ENCODE data around the gene LSM14B.

GRCh38 chr20:62120990-62121775 lies 1.1 kb upstream of the LSM14B start:
- TF ChIP-seq CTCF (conservative IDR thresholded peaks at IDR 0.05 in 1 of 2, IDR thresholded peaks at IDR 0.05 in 1 of 2; ENCODE audit: extremely low read depth in 1 of 2, insufficient read depth in 1 of 2, low read depth in 1 of 2, low read length in 2 of 2) (no peak), EZH2 (IDR thresholded peaks at IDR 0.05; ENCODE audit: borderline replicate concordance, low read length) (no peak)

Data from mammary epithelial cell (primary cell).